ENCODE measurements around the gene PSORS1C2. TPM values are rescaled to one million over a fixed set of nuclear protein-coding genes. Genes with fewer than 3 reads are reported as not detected.

PSORS1C2 gene
- polyA plus RNA-seq, 4 donors = 0.17 TPM; not detected in 3

- DNase-seq (ENCODE audit: low read depth in 4 of 4, low spot score in 3 of 4) = no peak
These were observed 4.3 kb upstream of the PSORS1C2 start for GRCh38 chr6:31143148-31143547.

GRCh38 chr6:31142361-31142761, 3.5 kb upstream of the PSORS1C2 start:
- DNase-seq (ENCODE audit: low read depth in 4 of 4, low spot score in 3 of 4) = no peak

- DNase-seq (ENCODE audit: low read depth in 4 of 4, low spot score in 3 of 4) = no peak
These were observed 1.8 kb upstream of the PSORS1C2 start for GRCh38 chr6:31140643-31141042.

- DNase-seq (ENCODE audit: low read depth in 4 of 4, low spot score in 3 of 4) = no peak
These were observed 733 bp upstream of the PSORS1C2 start for GRCh38 chr6:31139599-31139998.

GRCh38 chr6:31135710-31136109, 3.2 kb downstream of the PSORS1C2 start:
- no peak for DNase-seq (ENCODE audit: low read depth in 4 of 4, low spot score in 3 of 4)

- no peak for DNase-seq (ENCODE audit: low read depth in 4 of 4, low spot score in 3 of 4)
These were observed 6.1 kb downstream of the PSORS1C2 start for GRCh38 chr6:31132806-31133205.

GRCh38 chr6:31131595-31131994, 7.3 kb downstream of the PSORS1C2 start:
- no peak for DNase-seq (ENCODE audit: low read depth in 4 of 4, low spot score in 3 of 4)

- no peak for DNase-seq (ENCODE audit: low read depth in 4 of 4, low spot score in 3 of 4)
These were observed 8.1 kb downstream of the PSORS1C2 start for GRCh38 chr6:31130751-31131150.

GRCh38 chr6:31129130-31129529, 9.7 kb downstream of the PSORS1C2 start:
- no peak for DNase-seq (ENCODE audit: low read depth in 4 of 4, low spot score in 3 of 4)

- peak in 1 of 4 donors; percentile 32 for DNase-seq (ENCODE audit: low read depth in 4 of 4, low spot score in 3 of 4)
These were observed 10.7 kb downstream of the PSORS1C2 start for GRCh38 chr6:31128093-31128676.

- no peak for DNase-seq (ENCODE audit: low read depth in 4 of 4, low spot score in 3 of 4)
These were observed 12.3 kb downstream of the PSORS1C2 start for GRCh38 chr6:31126396-31127175.

GRCh38 chr6:31125586-31126363, 13.1 kb downstream of the PSORS1C2 start:
- DNase-seq (ENCODE audit: low read depth in 4 of 4, low spot score in 3 of 4) = no peak

- no peak for DNase-seq (ENCODE audit: low read depth in 4 of 4, low spot score in 3 of 4)
These were observed 13.7 kb downstream of the PSORS1C2 start for GRCh38 chr6:31125162-31125561.

GRCh38 chr6:31122791-31123706, 15.8 kb downstream of the PSORS1C2 start:
- peak in 3 of 4 donors; percentile 49 to 81 (median 60) for DNase-seq (ENCODE audit: low read depth in 4 of 4, low spot score in 3 of 4)

- no peak for DNase-seq (ENCODE audit: low read depth in 4 of 4, low spot score in 3 of 4)
These were observed 17.6 kb downstream of the PSORS1C2 start for GRCh38 chr6:31121131-31121790.

GRCh38 chr6:31120151-31120915, 18.5 kb downstream of the PSORS1C2 start, which contains the start of gene CDSN:
TSS of gene CDSN (minus strand) at chr6:31120446. CDS start at chr6:31120419, 27 bp downstream.
- DNase-seq (ENCODE audit: low read depth in 4 of 4, low spot score in 3 of 4) = no peak

- no peak for DNase-seq (ENCODE audit: low read depth in 4 of 4, low spot score in 3 of 4)
These were observed 20.7 kb downstream of the PSORS1C2 start for GRCh38 chr6:31118178-31118577.

GRCh38 chr6:31116661-31117385, 22.0 kb downstream of the PSORS1C2 start:
- DNase-seq (ENCODE audit: low read depth in 4 of 4, low spot score in 3 of 4) = no peak

All from left renal pelvis (tissue), 4 donors.